ENCODE measurements around the gene DBX1. TPM values are rescaled to one million over a fixed set of nuclear protein-coding genes. Genes with fewer than 3 reads are reported as not detected.
A peak's percentile ranks its signal among the peaks of the same experiment; 100 is the strongest.

The DBX1 gene
- total RNA-seq, 3 donors from 2014 or later, result not detected

- DNase-seq (ENCODE audit: low spot score in 2 of 2), result no peak
- Histone ChIP-seq H3K27ac (no peak overlapping the region), H3K36me3 (no peaks in the 10 kb centered on the region), H3K4me3 (peak overlapping the region in 2 of 3 donors; percentile 7 to 52), H3K27me3 (peaks cover 18 to 81% of the 10 kb centered on the region in 2 donors), H3K4me1 (no peaks in the 10 kb centered on the region), H3K9me3 (no peaks in the 10 kb centered on the region)
- TF ChIP-seq CTCF (IDR thresholded peaks at IDR 0.05), result no peak
- no peak for TF ChIP-seq POLR2A (IDR thresholded peaks at IDR 0.05)
- no peak for TF ChIP-seq POLR2AphosphoS5 (IDR thresholded peaks at IDR 0.05)
- intact Hi-C loops (cut with DNase I; ENCODE audit: low total_unique reads), result no loop called here
Measured at GRCh38 chr11:20156876-20157613, 3.2 kb downstream of the DBX1 start.

GRCh38 chr11:20156280-20156875, 3.9 kb downstream of the DBX1 start:
- no peaks in the 10 kb centered on the region for H3K4me1 ChIP-seq
- no peak for DNase-seq (ENCODE audit: low spot score in 2 of 2)
- H3K9me3 ChIP-seq, result no peaks in the 10 kb centered on the region
- TF ChIP-seq POLR2AphosphoS5 (IDR thresholded peaks at IDR 0.05) (no peak), POLR2A (IDR thresholded peaks at IDR 0.05) (no peak), CTCF (IDR thresholded peaks at IDR 0.05) (no peak)
- H3K27me3 ChIP-seq, result peaks cover 18 to 74% of the 10 kb centered on the region in 2 donors
- H3K27ac ChIP-seq, result no peak overlapping the region
- peak overlapping the region in 2 of 3 donors; percentile 7 to 52 for H3K4me3 ChIP-seq
- no peaks in the 10 kb centered on the region for H3K36me3 ChIP-seq
- intact Hi-C loops (cut with DNase I; ENCODE audit: low total_unique reads), result no loop called here

GRCh38 chr11:20155683-20156279, 4.5 kb downstream of the DBX1 start:
- H3K27ac ChIP-seq, result no peak overlapping the region
- no peak for DNase-seq (ENCODE audit: low spot score in 2 of 2)
- no peaks in the 10 kb centered on the region for H3K4me1 ChIP-seq
- intact Hi-C loops (cut with DNase I; ENCODE audit: low total_unique reads), result no loop called here
- peaks cover 18 to 68% of the 10 kb centered on the region in 2 donors for H3K27me3 ChIP-seq
- peak overlapping the region in 1 of 3 donors; percentile 52 for H3K4me3 ChIP-seq
- TF ChIP-seq POLR2A (IDR thresholded peaks at IDR 0.05) (no peak), POLR2AphosphoS5 (IDR thresholded peaks at IDR 0.05) (no peak), CTCF (IDR thresholded peaks at IDR 0.05) (no peak)
- no peaks in the 10 kb centered on the region for H3K9me3 ChIP-seq
- H3K36me3 ChIP-seq, result no peaks in the 10 kb centered on the region

GRCh38 chr11:20154381-20154780, 5.9 kb downstream of the DBX1 start:
- H3K27ac ChIP-seq, result no peak overlapping the region
- no peaks in the 10 kb centered on the region for H3K9me3 ChIP-seq
- no peak for DNase-seq (ENCODE audit: low spot score in 2 of 2)
- intact Hi-C loops (cut with DNase I; ENCODE audit: low total_unique reads), result no loop called here
- no peak overlapping the region for H3K4me3 ChIP-seq
- TF ChIP-seq CTCF (IDR thresholded peaks at IDR 0.05), result no peak
- TF ChIP-seq POLR2AphosphoS5 (IDR thresholded peaks at IDR 0.05), result no peak
- no peak for TF ChIP-seq POLR2A (IDR thresholded peaks at IDR 0.05)
- peaks cover 11 to 54% of the 10 kb centered on the region in 2 donors for H3K27me3 ChIP-seq
- no peaks in the 10 kb centered on the region for H3K36me3 ChIP-seq
- no peaks in the 10 kb centered on the region for H3K4me1 ChIP-seq

- Histone ChIP-seq H3K27ac (no peak overlapping the region), H3K9me3 (no peaks in the 10 kb centered on the region), H3K4me1 (no peaks in the 10 kb centered on the region), H3K36me3 (no peaks in the 10 kb centered on the region), H3K27me3 (no peaks in the 10 kb centered on the region), H3K4me3 (no peak overlapping the region)
- TF ChIP-seq POLR2AphosphoS5 (IDR thresholded peaks at IDR 0.05) (no peak), POLR2A (IDR thresholded peaks at IDR 0.05) (no peak), CTCF (IDR thresholded peaks at IDR 0.05) (no peak)
- intact Hi-C loops (cut with DNase I; ENCODE audit: low total_unique reads), result no loop called here
- no peak for DNase-seq (ENCODE audit: low spot score in 2 of 2)
Measured at GRCh38 chr11:20138707-20139106, 21.6 kb downstream of the DBX1 start.

Data from breast epithelium (tissue), 4 donors.